Right lung (tissue), 5 donors: ENCODE results near the gene PAIP2. TPM values are rescaled to one million over a fixed set of nuclear protein-coding genes. Genes with fewer than 3 reads are reported as not detected.

Experiments used
- DNase-seq, 2 donors: peaks; one replicate each; pipeline ENCODE4 v3.0.0-alpha.2; 2013
- polyA plus RNA-seq, 5 donors: library from polyadenylated mRNA; unstranded; fragments of 120-200 nt; gene quantifications; one replicate each; pipeline versions ENCODE4 v1.2.1 to v1.2.3, GENCODE V29; 2013; ENCODE audit warnings: inconsistent platforms in 1 of 5, low replicate concordance in 1 of 5; ENCODE audit not compliant: insufficient read length in 5 of 5, insufficient read depth in 1 of 5

The PAIP2 gene
- polyA plus RNA-seq, 5 donors = 121 to 177 (median 143) TPM

DNA sequence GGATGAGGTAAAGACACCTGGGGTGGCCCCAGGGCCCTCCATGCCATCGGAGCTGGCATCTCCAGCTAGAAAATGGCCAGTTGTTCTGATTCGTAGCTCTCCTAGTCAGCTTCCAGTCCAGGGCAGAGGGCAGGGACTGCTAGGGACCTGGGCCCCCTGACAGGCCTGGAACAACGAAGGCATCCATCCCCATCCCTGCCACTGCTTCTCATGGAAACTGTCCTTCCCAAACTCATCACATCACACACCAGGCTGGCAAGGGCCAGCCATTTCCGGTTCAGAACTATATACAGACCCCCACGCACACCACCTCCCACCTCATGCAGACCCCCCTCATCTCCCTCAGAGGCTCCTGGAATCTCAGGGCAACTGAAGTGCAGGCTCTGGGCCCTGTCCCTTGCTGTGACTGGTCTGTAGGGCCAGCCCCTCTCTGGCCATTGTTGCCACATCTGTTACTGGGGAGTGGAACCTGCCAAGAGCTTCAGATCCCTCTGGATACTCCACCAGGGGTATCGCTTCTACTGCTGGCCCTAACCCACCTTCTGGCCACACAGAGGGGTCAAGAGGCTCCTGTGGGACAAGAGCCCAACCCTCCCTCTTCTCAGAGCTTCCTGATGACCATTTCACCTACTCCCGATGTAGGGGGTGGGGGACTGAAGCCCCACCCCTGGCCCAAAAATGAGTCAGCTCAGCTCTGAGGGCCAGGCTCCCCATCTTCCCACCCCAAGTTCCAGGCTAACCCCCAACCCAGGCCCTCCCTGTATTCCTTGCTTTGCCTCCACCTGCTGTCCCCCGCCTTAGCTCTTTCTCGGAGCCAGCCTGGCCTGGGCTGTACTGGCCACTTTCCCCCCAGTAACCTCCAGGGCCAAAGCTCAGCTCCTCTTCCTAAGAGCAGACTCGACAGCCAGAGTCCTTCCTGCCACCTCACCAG is 49.2 kb downstream of the PAIP2 start:
- no peak for DNase-seq

DNA sequence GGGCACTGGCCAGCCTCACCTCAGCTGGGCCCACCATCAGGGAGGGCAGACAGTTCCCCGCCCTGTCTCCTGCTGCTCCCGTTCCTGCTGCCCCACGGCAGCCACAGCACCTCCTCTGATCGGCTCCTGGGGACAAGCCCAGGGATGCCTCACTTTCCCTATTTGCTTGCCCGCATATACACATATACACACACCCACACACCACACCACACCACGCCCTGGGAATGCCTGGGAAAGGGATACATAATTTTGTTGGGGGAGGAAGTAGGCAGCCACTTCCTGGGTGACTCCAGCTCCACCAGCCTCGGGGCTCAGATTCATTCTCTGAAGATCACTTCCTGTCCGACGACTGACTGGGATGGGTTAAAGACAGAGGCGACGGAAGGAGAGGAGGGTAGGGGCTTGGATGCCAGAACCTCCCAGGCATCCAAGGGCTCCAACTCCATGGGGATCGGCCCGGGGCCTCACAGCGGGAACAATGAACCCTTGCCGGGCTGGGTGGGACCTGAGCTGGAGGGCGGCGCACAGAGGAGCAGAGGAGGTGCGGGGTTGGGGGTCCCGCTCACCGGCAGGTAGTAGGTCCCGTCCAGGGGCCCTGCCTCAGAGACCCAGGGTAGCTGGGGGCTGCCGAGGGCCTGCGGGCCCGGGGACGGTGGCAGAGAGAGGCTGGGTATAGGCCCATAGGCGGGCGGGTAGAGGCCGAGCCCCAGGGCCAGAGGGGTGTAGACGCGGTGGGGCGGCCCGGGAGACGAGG is 50.1 kb downstream of the PAIP2 start:
- no peak for DNase-seq

DNA sequence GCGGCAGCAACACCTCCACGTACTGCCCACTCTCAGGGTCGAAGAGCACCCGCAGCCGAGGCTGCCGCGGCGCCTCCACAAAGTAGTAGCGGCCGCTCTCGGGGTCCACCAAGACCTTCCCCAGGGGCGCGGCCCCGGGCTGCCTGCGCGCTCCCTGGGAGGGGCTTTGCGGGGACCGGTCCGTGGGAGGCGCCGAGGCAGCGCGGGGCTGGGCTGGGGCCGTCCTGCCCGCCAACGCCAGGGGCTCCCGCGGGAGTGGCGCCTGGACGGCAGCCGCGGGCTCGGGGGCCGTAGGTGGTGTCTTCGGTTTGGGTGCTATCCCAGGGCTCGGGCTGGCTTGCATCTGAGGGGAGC is 50.6 kb downstream of the PAIP2 start:
- no peak for DNase-seq

DNA sequence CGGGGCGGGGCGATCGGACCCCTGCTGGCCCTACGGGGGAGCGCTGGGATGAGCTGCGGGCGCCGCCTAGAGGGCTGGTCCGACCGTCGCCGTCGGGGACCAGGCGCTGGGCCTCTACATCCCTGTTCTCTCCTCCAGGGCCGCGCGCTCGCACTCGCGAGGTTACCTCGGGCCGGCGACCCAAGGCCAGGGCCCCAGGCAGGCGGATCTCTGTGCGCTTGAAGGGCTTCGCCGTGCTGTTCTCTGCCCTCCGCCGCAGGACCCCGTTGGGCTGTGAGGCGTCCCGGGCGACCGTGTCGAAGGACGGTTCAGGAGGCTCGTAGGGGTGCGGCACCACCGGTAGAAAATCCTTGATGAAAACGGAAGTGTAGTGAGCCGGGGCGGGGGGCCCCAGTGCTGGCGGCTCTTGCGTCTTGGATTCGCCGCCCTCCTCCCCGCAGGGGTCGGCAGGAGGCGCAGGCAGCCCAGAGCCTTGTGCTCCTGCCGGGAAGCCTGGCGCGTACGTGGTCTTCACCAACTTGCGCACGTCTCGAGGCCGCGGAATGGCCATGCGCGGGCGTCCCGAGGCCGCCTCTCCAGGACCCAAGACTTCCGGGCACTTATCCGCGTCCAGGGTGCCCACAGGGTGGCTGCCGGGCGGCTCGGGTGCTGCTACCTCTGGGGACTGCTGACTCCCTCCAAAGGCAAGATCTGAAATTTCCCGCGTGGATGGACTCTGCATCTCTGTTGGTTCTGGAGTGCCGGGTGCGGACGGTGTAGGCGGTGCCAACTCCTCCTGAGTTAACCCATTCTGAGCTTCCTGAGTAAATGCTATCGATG is 51.2 kb downstream of the PAIP2 start:
- no peak for DNase-seq

DNA sequence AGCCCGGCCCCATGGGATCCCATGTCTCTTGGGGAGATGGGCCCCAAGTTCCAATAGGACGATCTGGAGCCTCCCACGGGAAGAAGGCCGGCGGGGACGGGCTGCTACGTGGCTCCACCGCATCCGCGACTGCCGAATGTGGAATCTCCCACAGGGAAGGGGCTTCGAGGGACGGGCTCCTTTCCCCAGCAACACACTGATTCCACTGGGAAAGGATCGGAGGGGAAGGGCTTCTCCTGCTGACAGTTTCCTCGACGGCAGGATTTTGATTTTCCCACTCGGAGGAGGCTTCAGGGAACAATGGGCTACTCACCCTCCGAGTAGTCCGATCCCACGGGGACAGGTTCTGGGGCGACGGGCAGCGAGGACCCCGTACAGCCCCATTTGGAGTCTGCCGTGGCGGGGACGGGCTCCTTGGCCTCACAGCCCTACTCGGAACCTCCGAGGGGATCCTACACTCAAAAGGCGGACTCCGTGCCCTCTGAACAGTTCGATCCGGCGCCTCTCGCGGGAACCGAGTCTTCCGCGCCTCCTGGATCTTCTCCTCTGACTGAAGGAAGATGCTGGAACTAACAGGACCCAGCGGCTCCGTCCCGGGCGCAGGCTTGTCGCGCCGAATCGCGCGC is 52.0 kb downstream of the PAIP2 start:
- no peak for DNase-seq

DNA sequence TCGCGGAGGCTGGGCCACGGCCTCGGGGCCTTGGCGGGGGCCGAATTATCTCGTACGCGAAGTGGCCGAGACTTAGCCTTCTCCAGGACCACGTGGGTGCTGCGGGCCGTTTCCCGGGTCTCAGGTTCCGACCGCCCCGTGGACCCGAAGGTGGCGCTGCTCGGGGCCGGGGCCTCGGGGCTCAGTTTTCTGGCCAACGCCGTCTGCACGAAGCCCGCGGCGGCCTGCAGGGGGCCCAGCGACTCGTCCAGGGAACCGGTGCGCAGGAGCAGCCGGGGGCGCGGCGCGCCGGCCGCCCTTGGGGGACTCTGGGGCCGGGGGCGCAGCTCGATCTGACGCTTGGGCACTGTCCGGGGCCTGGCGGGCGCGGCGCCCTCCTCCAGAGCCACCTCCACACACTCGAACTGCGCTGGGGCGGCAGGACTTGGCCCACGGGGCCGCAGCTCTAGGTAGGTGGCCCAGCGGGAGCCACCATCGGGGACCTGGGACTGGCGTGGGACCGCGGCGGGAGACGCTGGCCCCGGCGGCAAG is 52.5 kb downstream of the PAIP2 start:
- no peak for DNase-seq

DNA sequence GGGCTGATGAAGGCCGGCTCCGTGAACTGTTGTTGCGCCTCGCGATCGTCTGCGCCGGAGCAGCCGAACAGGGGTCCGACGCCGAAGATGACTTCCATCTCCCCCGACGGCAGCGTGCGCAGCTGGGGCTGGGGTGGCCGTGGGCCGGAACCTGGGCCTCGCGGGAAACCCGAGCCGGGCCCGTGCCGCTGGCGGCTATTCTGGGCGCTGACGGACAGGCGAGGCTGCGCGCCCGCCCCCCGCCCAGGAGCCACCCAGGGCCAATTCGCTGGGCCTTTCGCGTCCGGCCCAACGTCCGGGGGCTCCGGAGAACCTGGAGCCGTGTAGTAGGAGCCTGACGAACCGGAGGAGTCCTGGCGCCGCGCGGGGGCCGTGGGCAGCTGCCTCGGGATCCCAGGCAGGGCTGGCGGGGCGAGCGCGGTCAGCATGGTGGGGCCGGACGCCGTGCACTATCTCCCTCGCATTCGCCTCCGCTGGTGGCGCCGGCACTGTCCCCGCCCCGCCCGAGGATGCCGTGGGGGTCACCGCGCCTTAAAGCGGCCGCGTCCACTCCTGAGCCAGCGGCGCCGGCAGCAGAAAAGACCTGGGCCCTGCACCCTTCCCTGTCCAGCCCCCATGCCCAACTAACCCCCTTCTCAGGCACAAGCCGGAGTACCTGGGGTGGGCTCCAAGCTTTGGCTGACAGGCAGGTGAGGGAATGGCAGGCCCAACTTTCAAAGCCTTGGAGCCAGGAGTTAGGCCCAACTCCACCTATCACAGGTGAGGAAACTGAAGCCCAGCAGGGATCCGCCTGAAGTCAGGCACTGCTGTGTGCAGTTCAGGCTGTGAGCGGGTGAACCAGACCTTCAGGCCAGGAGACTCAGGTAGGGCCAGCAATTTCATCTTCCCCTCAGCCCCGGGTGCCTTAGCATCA is 53.3 kb downstream of the PAIP2 start, which contains the start of gene PROB1:
Gene PROB1, minus strand, starts transcription at position 451 of the 913 bp plus-strand sequence. Its CDS starts 23 bp downstream, at position 428.
- no peak for DNase-seq

DNA sequence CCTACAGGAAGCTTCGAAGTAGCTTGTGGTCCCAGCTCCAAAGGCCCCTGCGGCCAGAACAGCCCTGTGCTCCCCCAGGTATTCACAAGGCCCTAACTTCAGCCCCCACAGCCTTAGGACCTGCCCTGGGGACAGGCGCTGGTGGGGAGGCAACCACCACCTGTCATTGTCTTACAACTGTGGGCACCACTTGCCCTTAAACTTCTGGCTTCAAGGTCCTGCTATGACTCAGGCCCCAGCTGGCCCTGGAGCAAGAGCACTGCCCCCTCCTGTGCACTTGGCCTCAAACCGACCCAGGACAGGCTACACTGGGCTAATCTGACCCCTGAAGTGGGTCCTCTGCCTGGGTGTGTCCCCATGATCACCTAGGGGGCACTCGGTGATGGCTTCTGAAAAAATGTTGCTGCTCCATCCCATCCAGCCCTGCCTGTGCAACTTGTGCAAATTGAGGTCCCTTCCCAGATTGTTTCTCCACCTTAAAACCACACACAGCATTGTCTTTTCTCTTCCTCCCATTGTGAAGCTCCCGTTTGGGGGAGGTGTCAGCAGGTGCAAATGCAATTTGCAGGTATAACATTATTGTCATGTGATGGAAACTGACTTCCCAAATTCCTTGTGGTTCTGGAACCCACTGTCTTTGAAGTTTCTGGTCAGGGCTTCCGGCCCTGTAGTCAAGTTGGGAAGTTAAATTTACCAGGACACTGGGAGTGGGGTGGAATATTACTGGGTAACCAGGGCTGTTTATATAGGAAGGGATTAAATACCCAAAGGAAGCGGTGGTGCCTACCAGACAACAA is 54.4 kb downstream of the PAIP2 start:
- no peak for DNase-seq

DNA sequence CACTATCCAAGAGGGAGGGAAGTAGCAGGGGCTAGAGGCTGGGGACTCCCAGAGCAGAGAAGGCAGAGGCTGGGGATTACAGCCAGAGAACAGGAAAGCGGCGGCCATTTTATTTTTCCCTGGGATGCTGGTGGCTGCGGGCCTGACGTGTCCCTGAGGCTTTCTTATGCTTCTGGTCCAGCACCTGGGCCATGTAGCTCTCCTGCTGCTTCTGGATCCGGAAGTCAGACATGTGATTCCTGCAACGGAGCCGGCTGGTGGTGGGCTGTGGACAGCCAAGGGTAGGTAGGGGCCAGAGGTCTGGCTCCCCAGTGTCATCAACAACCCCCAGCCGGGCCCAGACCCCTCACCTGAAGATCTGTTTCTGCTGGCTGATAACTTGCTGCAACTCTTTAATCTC is 55.0 kb downstream of the PAIP2 start:
- no peak for DNase-seq

DNA sequence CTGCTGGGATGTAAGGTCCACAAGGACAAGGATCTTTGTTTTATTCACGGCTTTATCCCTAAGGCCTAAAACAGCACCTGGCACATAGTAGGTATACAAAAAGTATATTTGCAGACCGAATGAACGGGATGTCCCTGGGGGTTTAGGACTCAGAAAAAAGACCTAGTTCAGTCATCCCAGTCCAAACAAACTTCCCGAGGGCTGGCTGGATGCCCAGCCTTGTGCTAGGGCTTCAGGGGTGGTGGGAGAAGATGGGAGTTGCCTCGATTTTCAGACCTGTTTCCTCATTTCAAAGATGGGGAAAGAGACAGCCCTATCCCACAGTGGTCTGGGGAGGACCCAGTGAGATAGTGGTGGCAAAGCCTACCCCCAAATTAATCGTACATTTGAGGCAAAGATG is 56.3 kb downstream of the PAIP2 start:
- DNase-seq = no peak

DNA sequence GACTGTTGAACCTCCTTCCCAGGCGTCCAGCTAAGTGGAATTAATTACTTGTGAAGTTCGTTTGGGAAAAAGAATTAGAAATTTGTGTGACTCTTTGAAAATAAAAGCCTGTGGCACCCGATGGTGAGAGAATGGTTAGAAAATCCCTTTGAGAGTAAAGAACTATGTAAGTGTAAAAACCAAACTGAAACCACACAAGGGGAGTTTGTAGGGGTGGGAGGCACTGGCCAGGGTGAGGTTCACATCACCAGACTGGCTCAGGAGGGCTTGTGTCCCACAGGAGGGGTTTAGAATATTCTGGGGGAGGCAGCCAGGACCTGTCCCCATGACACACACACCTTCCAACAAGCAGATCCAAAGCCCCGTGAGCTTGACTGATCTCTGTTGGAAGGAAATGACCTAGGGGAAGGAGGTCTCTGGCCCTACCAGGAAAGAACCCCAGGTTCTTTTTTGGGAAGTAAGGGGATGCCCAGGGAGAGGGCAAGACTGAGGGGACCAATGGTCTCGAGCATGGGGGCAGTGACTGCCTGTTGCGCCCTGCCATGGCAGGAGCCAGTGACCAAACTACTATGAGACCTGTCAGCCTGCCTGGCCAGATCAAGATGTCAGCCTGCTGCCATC is 58.0 kb downstream of the PAIP2 start:
- no peak for DNase-seq

DNA sequence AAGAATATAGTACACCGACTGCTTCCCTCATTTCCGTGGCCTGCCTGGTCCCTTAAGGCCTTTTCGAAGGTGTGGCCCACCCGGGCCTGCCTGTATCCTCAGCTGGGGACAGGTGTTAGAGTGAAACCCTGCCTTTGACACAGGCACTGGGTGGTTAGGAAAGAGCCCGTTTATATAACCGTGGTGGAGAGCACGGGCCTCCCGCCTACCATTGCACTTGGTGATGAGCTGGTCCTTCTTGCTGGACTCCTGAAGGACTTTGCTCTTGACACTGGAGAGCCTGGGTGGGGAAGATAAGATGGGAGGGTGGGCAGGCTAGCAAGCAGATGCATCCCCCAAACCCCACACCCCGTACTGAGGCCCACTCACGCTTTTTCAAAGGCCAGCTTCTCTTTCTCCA is 59.9 kb downstream of the PAIP2 start:
- DNase-seq = no peak

DNA sequence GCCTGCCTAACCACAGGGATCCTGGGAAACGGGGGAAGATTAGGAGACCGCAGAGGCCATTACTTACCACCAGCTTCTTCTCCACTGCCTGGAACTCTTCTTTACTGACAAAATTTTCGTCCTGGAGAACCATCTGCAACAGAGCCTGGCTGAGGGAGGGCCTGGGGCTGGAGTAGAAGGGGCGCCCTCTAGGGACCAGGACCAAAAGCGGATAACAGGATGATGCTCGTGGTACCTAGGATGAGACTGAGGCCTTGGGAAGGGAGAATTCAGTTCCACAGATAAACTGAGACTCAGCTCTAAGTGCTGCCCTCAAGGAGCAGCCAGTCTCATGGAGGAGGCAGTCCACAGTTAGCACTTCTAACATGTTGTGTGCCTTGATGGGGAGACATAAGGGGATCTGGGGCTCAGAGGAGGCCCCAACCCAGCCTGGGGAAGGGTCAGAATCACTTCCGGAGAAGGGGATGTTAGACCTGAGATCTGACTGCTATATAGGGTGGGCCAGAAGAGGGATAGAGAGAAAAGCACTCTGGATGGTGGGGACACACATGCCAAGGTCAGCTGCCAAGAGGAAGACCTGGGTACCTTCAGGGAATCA is 61.0 kb downstream of the PAIP2 start:
- no peak for DNase-seq

DNA sequence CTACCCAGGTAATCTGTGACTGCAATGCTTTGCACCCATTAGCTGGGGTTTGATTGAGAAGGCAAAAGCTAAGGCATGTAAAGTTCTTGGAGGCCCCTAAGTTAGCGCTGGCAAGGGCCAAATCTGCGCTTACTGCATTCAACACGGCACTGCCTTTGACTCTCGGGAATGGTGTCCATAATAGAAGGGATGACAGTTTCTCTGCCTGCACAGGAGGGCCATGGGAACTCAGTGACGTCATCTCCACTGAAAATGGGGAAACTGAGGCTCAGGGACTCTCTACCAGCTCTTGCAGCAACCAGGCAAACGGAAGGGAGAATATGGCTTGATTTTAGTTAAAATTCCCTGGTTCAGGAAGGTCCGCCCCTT is 61.7 kb downstream of the PAIP2 start:
- peak in 1 of 2 donors; percentile 46 for DNase-seq

DNA sequence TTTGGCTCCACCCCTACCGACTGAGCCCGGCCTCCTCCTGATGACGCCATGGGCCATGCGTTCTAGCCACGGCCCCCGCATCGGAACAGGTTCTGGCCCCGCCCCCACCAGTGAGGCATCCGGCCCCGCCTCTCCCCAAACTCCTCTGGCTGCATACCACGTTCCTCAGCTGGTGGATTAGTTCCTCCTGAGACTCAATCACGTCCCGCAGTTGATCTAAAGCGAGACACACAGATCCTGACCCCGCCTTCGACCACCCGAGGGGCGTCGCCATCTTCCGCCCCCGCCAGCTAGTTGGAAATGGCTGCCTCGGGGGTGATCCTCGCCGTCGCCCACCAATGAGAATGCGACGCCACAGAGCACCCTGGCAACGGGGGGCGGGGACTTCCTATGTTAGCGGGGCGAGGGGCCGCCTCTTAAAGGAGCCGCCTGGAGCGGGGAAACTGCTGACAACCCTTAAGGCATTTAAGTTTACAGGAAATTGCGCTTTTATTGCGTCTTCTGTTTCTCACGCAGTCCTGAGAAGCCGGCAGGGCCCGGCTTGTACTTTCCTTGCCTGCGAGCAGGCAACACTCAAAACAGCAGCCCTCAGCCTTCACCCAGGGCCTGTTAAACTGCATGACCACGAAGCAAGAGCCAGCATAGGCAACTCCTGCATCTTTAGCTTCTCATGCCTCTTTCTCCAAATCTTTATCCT is 62.3 kb downstream of the PAIP2 start, which contains the start of gene SPATA24:
Gene SPATA24, minus strand, starts transcription at position 303 of the 697 bp plus-strand sequence. Its CDS starts 29 bp downstream, at position 274.
- DNase-seq = peak; percentile 98

DNA sequence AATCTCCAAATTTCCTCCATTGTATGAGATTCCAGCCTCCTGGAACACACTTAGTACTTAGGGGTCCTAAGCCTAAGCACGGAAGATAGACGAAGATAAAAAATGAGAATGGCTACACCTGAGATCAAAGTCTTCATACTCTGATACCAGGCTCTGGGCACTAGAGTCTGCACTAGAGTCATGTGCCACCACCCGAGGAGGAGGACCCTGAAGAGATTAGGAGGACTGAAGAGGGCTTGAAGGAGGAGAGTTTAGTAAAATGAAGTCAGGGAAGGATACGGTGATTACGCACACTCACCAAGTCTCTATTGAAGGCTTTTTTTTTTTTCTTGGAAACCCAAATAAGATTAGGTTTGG is 62.8 kb downstream of the PAIP2 start:
- no peak for DNase-seq

DNA sequence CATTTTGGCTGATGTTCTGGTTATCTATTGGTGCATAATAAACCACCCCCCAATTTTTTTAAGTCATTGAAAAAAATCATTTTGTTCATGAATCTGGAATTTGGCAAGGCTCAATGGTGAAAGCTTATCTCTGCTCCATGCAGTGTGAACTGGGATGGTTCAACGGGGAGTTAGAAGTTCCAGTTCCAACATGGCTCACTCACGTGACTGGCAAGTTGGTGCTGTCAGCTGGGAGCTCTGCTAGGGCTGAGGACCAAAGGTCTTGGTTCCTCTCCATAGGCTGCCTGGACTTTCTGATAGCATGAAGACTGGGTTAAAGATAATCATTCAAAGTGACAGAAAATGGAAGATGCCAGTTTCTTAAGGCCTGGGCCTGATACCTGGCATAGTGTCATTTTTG is 65.3 kb downstream of the PAIP2 start:
- DNase-seq = no peak

DNA sequence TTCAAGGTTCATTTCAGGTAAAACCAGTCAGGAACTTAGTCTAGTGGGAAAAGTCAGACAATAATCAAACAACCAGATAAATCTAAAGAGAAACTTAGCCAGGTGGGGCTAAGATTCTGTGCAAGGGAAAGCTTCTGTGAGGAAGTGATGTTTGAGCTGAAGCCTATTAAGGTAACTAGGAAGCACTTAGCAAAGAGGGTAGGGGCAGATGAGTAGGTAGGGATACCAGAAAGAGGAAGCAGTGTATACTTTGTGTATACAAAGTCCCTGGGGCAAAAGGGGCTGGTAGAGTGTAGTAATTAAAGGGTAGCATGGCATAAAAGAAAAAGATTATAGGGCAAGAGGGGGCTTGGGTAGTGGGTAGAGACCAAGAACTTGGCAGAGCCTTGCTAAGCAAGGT is 65.9 kb downstream of the PAIP2 start:
- DNase-seq = no peak
